ENCODE results near the gene KCNQ1. TPM values are rescaled to one million over a fixed set of nuclear protein-coding genes. Genes with fewer than 3 reads are reported as not detected.

KCNQ1 gene
- total RNA-seq, 1 experiment from 2014 or later = 2.3 TPM

GRCh38 chr11:2574043-2574552 is 129.3 kb downstream of the KCNQ1 start:
- H3K4me3 Mint-ChIP-seq = no peak overlapping the region
- peaks cover 0 to 5% of the 10 kb centered on the region in 2 experiments; a peak in 2 of 4 replicates for H3K4me1 Mint-ChIP-seq
- Histone ChIP-seq H2AFZ (ENCODE audit: low read length) (no peak overlapping the region), H3K79me2 (ENCODE audit: insufficient read depth, low read length) (no peaks in the 10 kb centered on the region), H3K56ac (ENCODE audit: insufficient read length, low read depth, low read length) (no peak overlapping the region), H4K8ac (replicated peaks; ENCODE audit: insufficient read length, low read depth, low read length) (no peak overlapping the region), H2AK5ac (ENCODE audit: insufficient read length, low read length) (no peak overlapping the region), H3K9me3 (ENCODE audit: control insufficient read depth, low read depth, low read length) (no peaks in the 10 kb centered on the region), H3K14ac (ENCODE audit: insufficient read depth, low read length) (no peak overlapping the region), H3K23me2 (ENCODE audit: insufficient read length, low read depth, low read length, poor library complexity, severe bottlenecking) (no peaks in the 10 kb centered on the region), H3T11ph (ENCODE audit: low read length) (no peak overlapping the region), H4K91ac (ENCODE audit: insufficient read length, low read depth, low read length) (no peak overlapping the region), H2BK15ac (ENCODE audit: low read depth, low read length) (no peak overlapping the region), H2BK20ac (ENCODE audit: low read depth, low read length, poor library complexity, severe bottlenecking) (no peak overlapping the region), H3K79me1 (ENCODE audit: insufficient read depth, low read depth, low read length, poor library complexity, severe bottlenecking) (no peaks in the 10 kb centered on the region), H3K4me1 (ENCODE audit: insufficient read depth, low read length) (no peaks in the 10 kb centered on the region), H2BK5ac (ENCODE audit: insufficient read length, low read length) (no peak overlapping the region), H2BK120ac (ENCODE audit: low read depth, low read length, poor library complexity, severe bottlenecking) (no peak overlapping the region), H3K18ac (ENCODE audit: insufficient read length, low read depth, low read length) (no peak overlapping the region), H3K4ac (ENCODE audit: low read depth, low read length) (no peak overlapping the region), H3K27me3 (ENCODE audit: insufficient read depth, low read length) (no peaks in the 10 kb centered on the region; the same call in 1 of the 2 replicates), H3K9ac (ENCODE audit: extremely low read depth, insufficient read length, low read length) (no peak overlapping the region), H3K4me2 (ENCODE audit: insufficient read depth, insufficient read length, low read length) (no peak overlapping the region), H4K5ac (ENCODE audit: insufficient read length, low read depth, low read length) (no peak overlapping the region), H3K23ac (ENCODE audit: insufficient read length, low read depth, low read length) (no peak overlapping the region), H2BK12ac (ENCODE audit: insufficient read length, low read depth, low read length) (no peak overlapping the region), H4K20me1 (ENCODE audit: control insufficient read depth, insufficient read depth, insufficient read length) (no peaks in the 10 kb centered on the region), H3K27ac (ENCODE audit: insufficient read length, low read depth, low read length) (no peak overlapping the region)
- H3K27ac Mint-ChIP-seq = no peak overlapping the region
- H3K36me3 Mint-ChIP-seq (ENCODE audit: insufficient read depth in 1 of 3, low read depth in 3 of 3) = no peaks in the 10 kb centered on the region
- no peak for DNase-seq
- WGBS (ENCODE audit: extremely low coverage, insufficient read length, low lambda C conversion rate) = no CpG with 5 or more reads among the region's 22 CpGs
- peaks cover 67% of the 10 kb centered on the region for H3K27me3 Mint-ChIP-seq (ENCODE audit: low read depth)
- no peaks in the 10 kb centered on the region for H3K9me3 Mint-ChIP-seq
- TF ChIP-seq CTCF (conservative IDR thresholded peaks at IDR 0.05) = no peak

Data from H9 (cell line).